IPS-15b (cell line): Measurements from ENCODE around the gene CBLB.

Experiments used
- H3K27me3 ChIP-seq: one replicate; pipeline ENCODE4 v1.6.1; 2013; ENCODE audit warnings: low read length; ENCODE audit not compliant: control insufficient read depth, insufficient read depth
- H3K36me3 ChIP-seq: one replicate; pipeline ENCODE4 v1.6.1; 2013; ENCODE audit warnings: low read length; ENCODE audit not compliant: control insufficient read depth, insufficient read depth
- H3K4me1 ChIP-seq: one replicate; pipeline ENCODE4 v1.6.1; 2013; ENCODE audit warnings: mild to moderate bottlenecking, low read length; ENCODE audit not compliant: control insufficient read depth, insufficient read depth
- H3K4me3 ChIP-seq: one replicate; pipeline ENCODE4 v1.5.1; 2013; ENCODE audit warnings: low read depth, low read length
- H3K9ac ChIP-seq: one replicate; pipeline ENCODE4 v1.6.1; 2013; ENCODE audit warnings: low read depth, mild to moderate bottlenecking, low read length
- H3K9me3 ChIP-seq: one replicate; pipeline ENCODE4 v1.6.1; 2013; ENCODE audit warnings: mild to moderate bottlenecking, low read length; ENCODE audit not compliant: control insufficient read depth, insufficient read depth

The CBLB gene

DNA sequence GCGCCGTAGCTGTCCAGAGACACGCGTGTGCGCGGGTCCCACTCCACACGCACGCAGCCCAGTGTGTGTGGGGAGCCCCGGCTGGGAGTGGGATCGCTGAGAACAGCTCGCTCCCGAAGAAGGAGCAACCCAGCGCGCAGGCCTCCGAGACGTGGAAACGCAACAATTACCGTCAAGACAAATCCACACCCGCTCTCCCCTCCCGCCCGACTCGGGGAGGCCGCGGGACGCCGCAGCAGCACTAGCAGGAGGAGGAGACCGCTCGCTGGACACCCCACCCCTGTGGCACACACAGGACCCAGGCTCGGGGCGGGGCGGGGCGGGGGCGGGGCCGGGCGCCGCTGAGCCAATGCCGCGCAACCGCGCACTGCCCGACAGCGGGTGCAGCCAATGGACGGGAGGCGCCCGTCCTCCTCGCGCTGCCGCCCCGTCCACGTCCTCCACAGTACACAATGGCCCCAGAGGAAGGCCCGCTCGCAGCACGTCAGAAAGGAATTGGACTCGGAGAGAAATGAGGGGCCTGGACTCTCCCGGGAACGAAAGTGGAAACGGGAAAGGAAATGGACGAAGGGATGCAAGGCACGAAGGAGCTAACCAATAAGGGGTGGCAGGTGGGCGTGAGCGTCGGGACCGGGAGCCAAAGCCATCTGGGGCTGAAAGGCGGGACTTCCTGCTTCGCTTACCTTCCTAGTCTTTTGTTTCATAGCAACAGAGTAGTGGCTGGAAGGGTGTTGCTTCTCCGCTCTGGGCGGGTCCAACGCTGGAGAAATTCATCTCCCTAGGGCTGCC, at the start of gene CBLB:
Gene CBLB (minus strand): TSS at position 271 of the 789 bp plus-strand sequence. CDS start 1,435 bp downstream, outside the sequence.
- Histone ChIP-seq H3K4me1 (peaks cover 8% of the 10 kb centered on the region), H3K9ac (peak within 1 kb of the TSS; percentile 88), H3K9me3 (no peaks in the 10 kb centered on the region), H3K36me3 (no peaks in the 10 kb centered on the region), H3K27me3 (no peaks in the 10 kb centered on the region), H3K4me3 (peak within 1 kb of the TSS; percentile 96)

DNA sequence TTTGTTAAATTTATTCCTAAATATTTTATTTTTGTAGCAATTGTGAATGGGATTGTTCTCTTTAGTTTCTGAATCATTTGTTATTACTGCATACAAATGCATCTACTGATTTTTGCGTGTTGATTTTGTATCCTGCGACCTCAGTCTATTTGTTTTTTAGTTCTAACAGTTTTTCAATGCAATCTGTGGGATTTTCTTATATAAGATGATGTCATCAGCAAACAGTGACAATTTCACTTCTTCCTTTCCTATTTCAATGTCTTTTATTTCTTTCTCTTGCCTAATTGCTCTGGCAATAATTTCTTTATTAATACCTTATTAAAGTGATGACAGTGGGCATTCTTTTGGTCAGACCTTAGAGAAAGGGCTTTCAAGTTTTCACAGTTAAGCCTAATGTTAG, 48.0 kb upstream of the CBLB start:
- Histone ChIP-seq H3K9ac (no peak overlapping the region), H3K4me1 (no peaks in the 10 kb centered on the region), H3K36me3 (no peaks in the 10 kb centered on the region), H3K4me3 (no peak overlapping the region), H3K9me3 (no peaks in the 10 kb centered on the region), H3K27me3 (no peaks in the 10 kb centered on the region)

DNA sequence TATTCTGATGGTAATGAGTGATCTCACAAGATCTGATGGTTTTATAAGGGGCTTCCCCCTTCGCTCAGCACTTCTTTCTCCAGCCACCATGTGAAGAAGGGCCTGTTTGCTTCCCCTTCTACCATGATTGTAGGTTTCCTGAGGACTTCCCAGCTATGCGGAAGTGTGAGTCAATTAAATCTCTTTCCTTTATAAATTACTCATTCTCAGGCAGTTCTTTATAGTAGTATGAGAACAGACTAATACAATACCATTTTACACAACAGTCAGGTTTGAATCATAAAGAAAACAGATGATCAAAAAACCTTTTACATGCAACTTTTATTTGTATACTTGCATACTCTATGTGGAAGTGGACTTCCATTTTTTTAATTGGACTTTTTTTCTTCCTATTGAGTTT, 46.7 kb upstream of the CBLB start:
- Histone ChIP-seq H3K4me3 (no peak overlapping the region), H3K4me1 (no peaks in the 10 kb centered on the region), H3K36me3 (no peaks in the 10 kb centered on the region), H3K9me3 (no peaks in the 10 kb centered on the region), H3K9ac (no peak overlapping the region), H3K27me3 (no peaks in the 10 kb centered on the region)

DNA sequence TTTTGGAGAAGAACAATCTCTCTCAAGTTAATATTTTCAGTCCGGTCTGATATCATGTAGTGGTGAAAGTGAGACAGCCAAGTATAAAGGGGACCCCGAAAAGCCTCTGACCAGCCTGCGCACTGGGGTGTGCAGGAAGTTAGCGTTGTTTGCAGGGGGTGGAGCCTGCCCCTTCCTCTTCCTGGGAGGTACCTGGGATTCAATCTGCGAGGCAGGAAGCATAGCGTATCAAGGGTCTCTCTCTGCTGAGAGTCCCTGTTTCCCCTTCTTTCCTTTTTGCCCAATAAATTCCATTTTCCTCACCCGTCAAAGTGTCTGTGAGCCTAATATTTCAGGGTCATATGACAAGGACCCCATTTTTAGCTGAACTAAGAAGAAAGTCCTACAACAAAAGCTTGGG, 44.8 kb upstream of the CBLB start:
- H3K27me3 ChIP-seq, result no peaks in the 10 kb centered on the region
- no peaks in the 10 kb centered on the region for H3K9me3 ChIP-seq
- H3K9ac ChIP-seq, result no peak overlapping the region
- H3K4me3 ChIP-seq, result no peak overlapping the region
- H3K4me1 ChIP-seq, result no peaks in the 10 kb centered on the region
- no peaks in the 10 kb centered on the region for H3K36me3 ChIP-seq

GRCh38 chr3:105912891-105913290, 44.1 kb upstream of the CBLB start:
- Histone ChIP-seq H3K4me3 (no peak overlapping the region), H3K4me1 (no peaks in the 10 kb centered on the region), H3K9ac (no peak overlapping the region), H3K36me3 (no peaks in the 10 kb centered on the region), H3K27me3 (no peaks in the 10 kb centered on the region), H3K9me3 (no peaks in the 10 kb centered on the region)

DNA sequence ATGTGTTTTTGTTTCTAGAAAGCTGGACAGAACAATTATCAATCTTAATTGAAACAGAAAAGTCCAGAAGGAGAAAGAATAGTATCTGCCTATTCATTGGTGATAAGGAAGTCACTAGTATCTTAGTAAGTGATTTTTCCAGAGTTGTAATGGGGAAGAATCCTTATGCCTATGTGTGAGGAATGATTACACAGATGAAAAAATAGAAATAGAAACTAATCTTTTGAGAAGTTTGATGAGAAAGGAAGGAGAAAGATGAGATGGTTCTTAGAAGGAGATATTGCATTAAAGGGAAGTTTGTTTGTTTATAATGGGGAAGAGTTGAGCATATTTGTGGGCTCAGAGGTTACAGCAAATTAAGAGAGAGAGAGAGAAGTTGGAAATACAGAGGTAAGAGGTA, 42.7 kb upstream of the CBLB start:
- no peaks in the 10 kb centered on the region for H3K36me3 ChIP-seq
- H3K4me1 ChIP-seq, result no peaks in the 10 kb centered on the region
- H3K9me3 ChIP-seq, result no peaks in the 10 kb centered on the region
- no peaks in the 10 kb centered on the region for H3K27me3 ChIP-seq
- H3K4me3 ChIP-seq, result no peak overlapping the region
- H3K9ac ChIP-seq, result no peak overlapping the region

DNA sequence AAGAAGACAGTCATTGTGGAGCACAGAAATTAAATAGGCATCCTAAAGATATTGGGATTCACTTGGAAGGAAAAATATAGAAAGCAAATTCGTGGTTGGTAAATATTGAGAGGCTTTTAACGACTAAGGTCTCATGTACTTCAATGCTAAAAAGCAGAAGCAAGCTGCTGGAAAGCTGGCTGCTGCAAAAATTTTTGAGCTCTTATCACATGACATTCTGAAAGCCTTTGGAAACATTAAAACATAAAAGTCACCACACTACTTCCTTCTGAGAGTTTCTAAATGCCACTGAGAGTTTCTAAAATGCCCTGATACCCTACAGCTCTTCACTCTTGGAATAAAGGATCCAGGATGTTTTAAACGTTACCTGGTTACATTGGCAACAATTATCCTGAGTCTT, 39.0 kb upstream of the CBLB start:
- Histone ChIP-seq H3K4me3 (no peak overlapping the region), H3K9ac (no peak overlapping the region), H3K27me3 (no peaks in the 10 kb centered on the region), H3K4me1 (no peaks in the 10 kb centered on the region), H3K36me3 (no peaks in the 10 kb centered on the region), H3K9me3 (no peaks in the 10 kb centered on the region)

DNA sequence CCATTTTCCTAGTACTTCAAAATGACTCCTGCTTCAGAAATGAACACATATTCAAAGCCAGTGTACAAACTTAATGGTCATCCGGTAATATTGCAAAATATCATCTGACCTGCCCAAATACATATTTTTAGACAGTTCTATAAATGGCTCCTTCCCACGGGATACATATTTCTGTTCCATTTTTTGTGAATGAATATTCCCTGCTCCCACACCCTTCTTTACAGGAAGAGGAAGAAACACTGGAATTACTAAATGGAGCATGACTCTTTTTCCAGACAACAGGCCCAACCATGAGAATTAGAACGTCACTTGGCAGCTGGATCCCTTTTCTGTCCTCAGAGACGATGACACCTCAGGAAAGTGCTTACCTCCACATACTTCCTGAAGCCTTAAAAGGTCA, 38.0 kb upstream of the CBLB start:
- Histone ChIP-seq H3K9ac (no peak overlapping the region), H3K4me3 (no peak overlapping the region), H3K27me3 (no peaks in the 10 kb centered on the region), H3K36me3 (no peaks in the 10 kb centered on the region), H3K4me1 (no peaks in the 10 kb centered on the region), H3K9me3 (no peaks in the 10 kb centered on the region)

DNA sequence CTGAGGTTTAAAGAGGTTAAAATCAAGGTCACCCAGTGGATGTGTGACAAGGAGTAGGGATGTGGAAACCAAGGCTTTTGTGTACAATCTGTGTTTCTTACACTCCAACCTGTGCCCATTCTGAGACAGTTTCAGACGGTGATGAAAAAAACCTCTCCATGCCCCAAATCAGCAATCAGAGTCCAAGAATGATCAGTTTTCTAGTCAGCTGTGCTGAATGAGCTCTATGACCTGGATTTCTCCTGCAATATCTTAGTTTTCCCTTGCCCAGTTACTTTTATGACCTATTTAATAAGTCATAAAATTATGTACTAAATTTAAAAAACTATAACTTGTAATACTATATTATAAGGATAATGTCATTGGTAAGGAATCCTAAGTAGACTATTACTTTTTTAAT, 37.5 kb upstream of the CBLB start:
- H3K4me1 ChIP-seq, result no peaks in the 10 kb centered on the region
- no peaks in the 10 kb centered on the region for H3K9me3 ChIP-seq
- no peak overlapping the region for H3K4me3 ChIP-seq
- H3K27me3 ChIP-seq, result no peaks in the 10 kb centered on the region
- H3K36me3 ChIP-seq, result no peaks in the 10 kb centered on the region
- H3K9ac ChIP-seq, result no peak overlapping the region

DNA sequence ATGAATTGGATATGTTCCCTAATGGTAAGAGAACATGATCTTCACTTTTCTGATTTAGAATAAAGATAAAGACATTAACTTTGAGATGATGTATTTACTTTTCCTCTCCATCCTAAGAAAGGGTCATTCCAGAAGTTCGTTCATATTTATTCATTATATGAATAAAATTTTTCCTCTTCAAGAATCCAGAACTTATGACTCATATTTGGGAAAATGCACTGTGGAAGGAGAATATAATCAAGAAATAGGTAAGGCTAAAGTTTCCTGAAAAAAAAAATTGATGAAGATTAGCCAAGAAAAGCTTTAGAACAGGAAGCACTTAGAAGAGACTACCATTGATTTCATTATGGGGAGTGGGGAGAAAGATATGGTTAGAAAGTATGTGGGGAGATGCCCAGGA, 36.5 kb upstream of the CBLB start:
- Histone ChIP-seq H3K4me3 (no peak overlapping the region), H3K9me3 (no peaks in the 10 kb centered on the region), H3K4me1 (no peaks in the 10 kb centered on the region)

GRCh38 chr3:105904678-105905284, 36.0 kb upstream of the CBLB start:
- Histone ChIP-seq H3K4me3 (no peak overlapping the region), H3K9ac (no peak overlapping the region), H3K9me3 (no peaks in the 10 kb centered on the region), H3K4me1 (no peaks in the 10 kb centered on the region), H3K36me3 (no peaks in the 10 kb centered on the region), H3K27me3 (no peaks in the 10 kb centered on the region)

More for the DNA sequence above, 36.5 kb upstream of the CBLB start:
- no peaks in the 10 kb centered on the region for H3K27me3 ChIP-seq
- no peak overlapping the region for H3K9ac ChIP-seq
- H3K36me3 ChIP-seq, result no peaks in the 10 kb centered on the region

GRCh38 chr3:105904251-105904650, 35.4 kb upstream of the CBLB start:
- H3K9me3 ChIP-seq, result no peaks in the 10 kb centered on the region
- H3K4me1 ChIP-seq, result no peaks in the 10 kb centered on the region
- H3K4me3 ChIP-seq, result no peak overlapping the region
- H3K27me3 ChIP-seq, result no peaks in the 10 kb centered on the region
- H3K36me3 ChIP-seq, result no peaks in the 10 kb centered on the region
- H3K9ac ChIP-seq, result no peak overlapping the region
